WTC11 (cell line): ENCODE data around the gene TPRX2. TPM values are rescaled to one million over a fixed set of nuclear protein-coding genes. Genes with fewer than 3 reads are reported as not detected.

Experiments used
- ATAC-seq: fragments of 200-7000 bp; cut with Tn5 transposase; 2 replicates; pipeline ENCODE4 v1.10.0; 2021; ENCODE audit warnings: mild to moderate bottlenecking, moderate library complexity
- CTCF ChIA-PET: fragments of 300-600 bp; sonication (Branson Sonifier 250); formaldehyde crosslinking; loops from one replicate; lab custom pipeline; 2021; ENCODE audit warnings: antibody characterized with exemption; lab: Charles Lee
- POLR2A ChIA-PET: fragments of 350-600 bp; sonication (Branson Sonifier 250); formaldehyde crosslinking; loops from one replicate; lab custom pipeline; 2021; ENCODE audit warnings: antibody characterized with exemption; lab: Charles Lee
- DNase-seq: peaks from one replicate; pipeline ENCODE4 v3.0.0; 2021; ENCODE audit warnings: low spot score
- H3K27ac Mint-ChIP-seq: 2 replicates; pipeline ENCODE4 v1.8.0; 2021; ENCODE audit warnings: mixed read lengths
- H3K27me3 Mint-ChIP-seq: 2 replicates; pipeline ENCODE4 v1.8.0; 2021; ENCODE audit warnings: low read depth, mild to moderate bottlenecking, moderate library complexity, mixed read lengths
- H3K36me3 Mint-ChIP-seq: 2 replicates; pipeline ENCODE4 v1.8.0; 2021; ENCODE audit warnings: mixed read lengths
- H3K4me1 Mint-ChIP-seq: 2 replicates; pipeline ENCODE4 v1.8.0; 2022; ENCODE audit warnings: mixed read lengths
- H3K4me3 Mint-ChIP-seq: 2 replicates; pipeline ENCODE4 v1.8.0; 2021; ENCODE audit warnings: mild to moderate bottlenecking, moderate library complexity, mixed read lengths
- H3K9me3 Mint-ChIP-seq: 2 replicates; pipeline ENCODE4 v1.8.0; 2021; ENCODE audit warnings: mixed read lengths
- AFF4 ChIP-seq: sonication (generic); formaldehyde crosslinking; IDR thresholded peaks from 2 replicates; pipeline ENCODE4 v1.8.1; 2023; ENCODE audit warnings: mild to moderate bottlenecking, missing genetic modification reagents, borderline replicate concordance
- AR ChIP-seq: fragments of 250-450 bp; sonication (Bioruptor Pico); IDR thresholded peaks from 2 replicates; pipeline ENCODE4 v1.9.0; 2021; ENCODE audit warnings: mild to moderate bottlenecking
- ARID4B ChIP-seq: sonication (generic); formaldehyde crosslinking; IDR thresholded peaks from 2 replicates; pipeline ENCODE4 v1.8.0; 2023; ENCODE audit warnings: missing genetic modification reagents, mild to moderate bottlenecking, borderline replicate concordance
- CBFB ChIP-seq: sonication (generic); formaldehyde crosslinking; IDR thresholded peaks from 2 replicates; pipeline ENCODE4 v1.8.1; 2022; ENCODE audit warnings: mild to moderate bottlenecking, low read depth, missing genetic modification reagents
- CREB1 ChIP-seq: sonication (generic); formaldehyde crosslinking; IDR thresholded peaks from 2 replicates; pipeline ENCODE4 v1.8.0; 2023; ENCODE audit warnings: mild to moderate bottlenecking, missing genetic modification reagents
- E2F1 ChIP-seq: sonication (generic); formaldehyde crosslinking; IDR thresholded peaks from 2 replicates; pipeline ENCODE4 v1.8.0; 2022; ENCODE audit warnings: mild to moderate bottlenecking, missing genetic modification reagents
- ERG ChIP-seq: fragments of 250-450 bp; sonication (Bioruptor Pico); IDR thresholded peaks from 2 replicates; pipeline ENCODE4 v1.8.0; 2021; ENCODE audit warnings: mild to moderate bottlenecking
- GRHL2 ChIP-seq: fragments of 250-450 bp; sonication (Bioruptor Pico); IDR thresholded peaks from 2 replicates; pipeline ENCODE4 v1.8.0; 2022; ENCODE audit warnings: mild to moderate bottlenecking, moderate library complexity; ENCODE audit not compliant: insufficient replicate concordance, severe bottlenecking
- JUN ChIP-seq: sonication (generic); formaldehyde crosslinking; IDR thresholded peaks from 2 replicates; pipeline ENCODE4 v1.8.0; 2023; ENCODE audit warnings: mild to moderate bottlenecking, missing genetic modification reagents
- NFE2L1 ChIP-seq: sonication (generic); formaldehyde crosslinking; IDR thresholded peaks from 2 replicates; pipeline ENCODE4 v1.8.1; 2023; ENCODE audit warnings: missing genetic modification reagents
- OVOL2 ChIP-seq: fragments of 250-450 bp; sonication (Bioruptor Pico); IDR thresholded peaks from 2 replicates; pipeline ENCODE4 v1.9.0; 2021; ENCODE audit warnings: mild to moderate bottlenecking, borderline replicate concordance
- RORB ChIP-seq: fragments of 250-450 bp; sonication (Bioruptor Pico); IDR thresholded peaks from 2 replicates; pipeline ENCODE4 v1.9.0; 2021; ENCODE audit warnings: mild to moderate bottlenecking
- ZBTB43 ChIP-seq: sonication (generic); formaldehyde crosslinking; IDR thresholded peaks from 2 replicates; pipeline ENCODE4 v1.8.1; 2023; ENCODE audit warnings: mild to moderate bottlenecking, missing genetic modification reagents
- ZNF232 ChIP-seq: sonication (generic); formaldehyde crosslinking; IDR thresholded peaks from 2 replicates; pipeline ENCODE4 v1.8.0; 2022; ENCODE audit warnings: mild to moderate bottlenecking, missing genetic modification reagents
- ZNF263 ChIP-seq: sonication (generic); formaldehyde crosslinking; IDR thresholded peaks from 2 replicates; pipeline ENCODE4 v1.8.1; 2022; ENCODE audit warnings: low read depth, mild to moderate bottlenecking, moderate library complexity, missing genetic modification reagents
- ZNF281 ChIP-seq: sonication (generic); formaldehyde crosslinking; IDR thresholded peaks from 2 replicates; pipeline ENCODE4 v1.8.0; 2023; ENCODE audit warnings: mild to moderate bottlenecking, missing genetic modification reagents
- ZNF317 ChIP-seq: sonication (generic); formaldehyde crosslinking; IDR thresholded peaks from 2 replicates; pipeline ENCODE4 v1.8.1; 2023; ENCODE audit warnings: low read depth, mild to moderate bottlenecking, moderate library complexity, missing genetic modification reagents, borderline replicate concordance
- total RNA-seq: library from RNA; stranded (reverse); gene quantifications from 3 replicates; pipeline ENCODE4 v1.2.3, GENCODE V29; 2021

TPRX2 gene
- total RNA-seq, 1 experiment from 2014 or later: not detected

- Mint-ChIP-seq H3K27me3 (no peaks in the 10 kb centered on the region), H3K27ac (no peak overlapping the region), H3K36me3 (no peaks in the 10 kb centered on the region), H3K9me3 (peaks cover 6% of the 10 kb centered on the region; the same call in 1 of the 2 replicates), H3K4me1 (peaks cover 21% of the 10 kb centered on the region), H3K4me3 (no peak overlapping the region)
- ChIA-PET POLR2A (no interaction called here), CTCF (no interaction called here)
- no peak for DNase-seq
- no peak for ATAC-seq
- TF ChIP-seq ZNF281: no peak
- no peak for TF ChIP-seq GRHL2 (CRISPR knock-in tag)
- TF ChIP-seq ERG: no peak
- TF ChIP-seq NFE2L1 (CRISPR knock-in tag): no peak
- TF ChIP-seq CREB1: no peak
- TF ChIP-seq CBFB (CRISPR knock-in tag): no peak
- TF ChIP-seq E2F1: no peak
- no peak for TF ChIP-seq RORB (CRISPR knock-in tag)
- TF ChIP-seq ZNF263 (CRISPR knock-in tag): no peak
- TF ChIP-seq AFF4: no peak
- TF ChIP-seq JUN (CRISPR knock-in tag): no peak
- TF ChIP-seq ARID4B (CRISPR knock-in tag): no peak
- TF ChIP-seq ZBTB43 (CRISPR knock-in tag): no peak
- no peak for TF ChIP-seq ZNF317 (CRISPR knock-in tag)
- no peak for TF ChIP-seq ZNF232
- TF ChIP-seq OVOL2 (CRISPR knock-in tag): no peak
- no peak for TF ChIP-seq AR (CRISPR knock-in tag)
Observed at GRCh38 chr19:47861630-47862029, 2.6 kb downstream of the TPRX2 start.
